KMS-11 (cell line): ENCODE data around the gene RCBTB1.
"Not testable (repeated sequence)": the region's sequence is repeated elsewhere in the genome, so short reads cannot be mapped to it uniquely, and the experiment has no call there.

Experiments used
- H2AFZ ChIP-seq: fragments of 200-600 bp; sonication (generic); 2 replicates; pipeline ENCODE4 v1.6.1; 2016; ENCODE audit warnings: antibody characterized with exemption, mixed run types, low read depth
- H3K27ac ChIP-seq: fragments of 200-600 bp; sonication (generic); 2 replicates; pipeline ENCODE4 v1.6.1; 2016; ENCODE audit warnings: mild to moderate bottlenecking, mixed run types
- H3K27me3 ChIP-seq: fragments of 200-600 bp; sonication (generic); 2 replicates; pipeline ENCODE4 v1.6.1; 2017; ENCODE audit warnings: mild to moderate bottlenecking, low read depth, mixed run types, moderate library complexity; ENCODE audit not compliant: insufficient read depth
- H3K36me3 ChIP-seq: fragments of 200-600 bp; sonication (generic); 2 replicates; pipeline ENCODE4 v1.6.1; 2017; ENCODE audit warnings: mild to moderate bottlenecking, mixed run types; ENCODE audit not compliant: insufficient read depth
- H3K4me1 ChIP-seq: fragments of 200-600 bp; sonication (generic); 2 replicates; pipeline ENCODE4 v1.6.1; 2016; ENCODE audit warnings: mild to moderate bottlenecking, low read depth, mixed run types; ENCODE audit not compliant: poor library complexity, severe bottlenecking
- H3K4me2 ChIP-seq: fragments of 200-600 bp; sonication (generic); 2 replicates; pipeline ENCODE4 v1.7.0; 2016; ENCODE audit warnings: mild to moderate bottlenecking, mixed run types
- H3K4me3 ChIP-seq: fragments of 200-600 bp; sonication (generic); IDR thresholded peaks from 2 replicates; pipeline ENCODE4 v1.6.1; 2017; ENCODE audit warnings: low read depth, low read length, mixed read lengths; ENCODE audit not compliant: insufficient read depth
- H3K79me2 ChIP-seq: fragments of 200-600 bp; sonication (generic); 2 replicates; pipeline ENCODE4 v1.6.1; 2016; ENCODE audit warnings: low read depth, mixed run types; ENCODE audit not compliant: insufficient read depth
- H3K9ac ChIP-seq: fragments of 200-600 bp; sonication (generic); 2 replicates; pipeline ENCODE4 v1.6.1; 2016; ENCODE audit warnings: mild to moderate bottlenecking, mixed run types
- H4K20me1 ChIP-seq: fragments of 200-600 bp; sonication (generic); 2 replicates; pipeline ENCODE4 v1.6.1; 2016; ENCODE audit warnings: mild to moderate bottlenecking, mixed run types; ENCODE audit not compliant: insufficient read depth
- TF ChIP-seq, protein P1 (sequence below): fragments of 200-600 bp; sonication (generic); conservative IDR thresholded peaks from 2 replicates; pipeline ENCODE4 v1.6.1; 2017; ENCODE audit warnings: low read depth, mild to moderate bottlenecking, antibody characterized with exemption, low read length, moderate library complexity, mixed read lengths

The RCBTB1 gene

GRCh38 chr13:49596221-49596620 is 10.9 kb upstream of the RCBTB1 start:
- Histone ChIP-seq H3K4me1 (no peaks in the 10 kb centered on the region), H3K36me3 (no peaks in the 10 kb centered on the region), H4K20me1 (no peaks in the 10 kb centered on the region), H3K27me3 (no peaks in the 10 kb centered on the region), H3K27ac (no peak overlapping the region), H3K9ac (no peak overlapping the region), H2AFZ (no peak overlapping the region), H3K4me2 (no peak overlapping the region), H3K4me3 (no peak overlapping the region), H3K79me2 (no peaks in the 10 kb centered on the region)
- TF ChIP-seq, protein P1, sequence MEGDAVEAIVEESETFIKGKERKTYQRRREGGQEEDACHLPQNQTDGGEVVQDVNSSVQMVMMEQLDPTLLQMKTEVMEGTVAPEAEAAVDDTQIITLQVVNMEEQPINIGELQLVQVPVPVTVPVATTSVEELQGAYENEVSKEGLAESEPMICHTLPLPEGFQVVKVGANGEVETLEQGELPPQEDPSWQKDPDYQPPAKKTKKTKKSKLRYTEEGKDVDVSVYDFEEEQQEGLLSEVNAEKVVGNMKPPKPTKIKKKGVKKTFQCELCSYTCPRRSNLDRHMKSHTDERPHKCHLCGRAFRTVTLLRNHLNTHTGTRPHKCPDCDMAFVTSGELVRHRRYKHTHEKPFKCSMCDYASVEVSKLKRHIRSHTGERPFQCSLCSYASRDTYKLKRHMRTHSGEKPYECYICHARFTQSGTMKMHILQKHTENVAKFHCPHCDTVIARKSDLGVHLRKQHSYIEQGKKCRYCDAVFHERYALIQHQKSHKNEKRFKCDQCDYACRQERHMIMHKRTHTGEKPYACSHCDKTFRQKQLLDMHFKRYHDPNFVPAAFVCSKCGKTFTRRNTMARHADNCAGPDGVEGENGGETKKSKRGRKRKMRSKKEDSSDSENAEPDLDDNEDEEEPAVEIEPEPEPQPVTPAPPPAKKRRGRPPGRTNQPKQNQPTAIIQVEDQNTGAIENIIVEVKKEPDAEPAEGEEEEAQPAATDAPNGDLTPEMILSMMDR, result no peak

- TF ChIP-seq, protein P1, result no peak
- no peaks in the 10 kb centered on the region for H3K79me2 ChIP-seq
These were observed 9.2 kb upstream of the RCBTB1 start for GRCh38 chr13:49594576-49594975.

GRCh38 chr13:49593876-49594275 is 8.5 kb upstream of the RCBTB1 start:
- H3K27me3 ChIP-seq, H3K4me1 ChIP-seq, H3K79me2 ChIP-seq, H3K4me3 ChIP-seq, H3K27ac ChIP-seq, H3K9ac ChIP-seq, H3K36me3 ChIP-seq, H4K20me1 ChIP-seq, H2AFZ ChIP-seq, H3K4me2 ChIP-seq: not testable (repeated sequence)

More at GRCh38 chr13:49594576-49594975, 9.2 kb upstream of the RCBTB1 start:
- no peaks in the 10 kb centered on the region for H4K20me1 ChIP-seq
- no peaks in the 10 kb centered on the region for H3K27me3 ChIP-seq
- no peak overlapping the region for H3K9ac ChIP-seq
- no peak overlapping the region for H3K4me2 ChIP-seq
- no peaks in the 10 kb centered on the region for H3K36me3 ChIP-seq
- no peaks in the 10 kb centered on the region for H3K4me1 ChIP-seq
- no peak overlapping the region for H3K27ac ChIP-seq
- H3K4me3 ChIP-seq, result no peak overlapping the region
- no peak overlapping the region for H2AFZ ChIP-seq

DNA sequence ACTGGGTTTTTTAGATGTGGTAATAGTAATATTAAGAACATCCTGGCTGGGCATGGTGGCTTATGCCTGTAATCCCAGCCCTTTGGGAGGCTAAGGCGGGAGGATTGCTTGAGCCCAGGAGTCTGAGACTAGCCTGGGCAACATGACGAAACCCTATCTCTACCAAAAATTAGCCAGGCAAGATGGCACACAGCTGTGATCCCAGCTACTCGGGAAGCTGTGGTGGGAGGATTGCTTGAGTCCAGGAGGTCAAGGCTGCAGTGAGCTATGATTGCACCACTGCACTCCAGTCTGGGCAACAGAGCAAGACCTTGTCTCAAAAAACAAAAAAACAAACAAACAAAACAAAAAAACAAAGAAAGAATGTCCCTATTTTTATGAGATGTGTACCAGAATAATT is 5.4 kb upstream of the RCBTB1 start:
- H2AFZ ChIP-seq, H3K9ac ChIP-seq, H3K4me1 ChIP-seq, H3K4me3 ChIP-seq, H3K79me2 ChIP-seq, H4K20me1 ChIP-seq, H3K4me2 ChIP-seq, H3K36me3 ChIP-seq, H3K27ac ChIP-seq, H3K27me3 ChIP-seq: not testable (repeated sequence)

GRCh38 chr13:49587311-49587847 is 2.0 kb upstream of the RCBTB1 start:
- H2AFZ ChIP-seq, result no peak overlapping the region

More at GRCh38 chr13:49587311-49587847, 2.0 kb upstream of the RCBTB1 start:
- TF ChIP-seq, protein P1, result no peak
- no peaks in the 10 kb centered on the region for H3K27me3 ChIP-seq
- H3K27ac ChIP-seq, result no peak overlapping the region
- H3K79me2 ChIP-seq, result peaks cover 8% of the 10 kb centered on the region
- no peaks in the 10 kb centered on the region for H4K20me1 ChIP-seq
- no peaks in the 10 kb centered on the region for H3K36me3 ChIP-seq
- H3K4me2 ChIP-seq, result no peak overlapping the region
- H3K4me1 ChIP-seq, result peaks cover 18% of the 10 kb centered on the region
- H3K4me3 ChIP-seq, result no peak overlapping the region
- no peak overlapping the region for H3K9ac ChIP-seq
